Peyer's patch (tissue), 4 donors: Measurements from ENCODE around the gene CDK9.

Source experiments
- POLR2A ChIP-seq, 2 donors: fragments of 450-650 bp; IDR thresholded peaks; one replicate each; pipeline ENCODE4 v1.5.1; 2017; ENCODE audit warnings: antibody characterized with exemption in 2 of 2, mild to moderate bottlenecking in 2 of 2, moderate library complexity in 2 of 2
- TF ChIP-seq, protein P1 (sequence below), 6 experiments: fragments of 450-650 bp in 4 of 6; fragments of 200-600 bp in 2 of 6; sonication (generic) in 1 of 6; IDR thresholded peaks; one replicate each; pipeline ENCODE4 v1.5.1; 2017 to 2019; ENCODE audit warnings: antibody characterized with exemption in 6 of 6, mild to moderate bottlenecking in 3 of 6, moderate library complexity in 1 of 6

DNA sequence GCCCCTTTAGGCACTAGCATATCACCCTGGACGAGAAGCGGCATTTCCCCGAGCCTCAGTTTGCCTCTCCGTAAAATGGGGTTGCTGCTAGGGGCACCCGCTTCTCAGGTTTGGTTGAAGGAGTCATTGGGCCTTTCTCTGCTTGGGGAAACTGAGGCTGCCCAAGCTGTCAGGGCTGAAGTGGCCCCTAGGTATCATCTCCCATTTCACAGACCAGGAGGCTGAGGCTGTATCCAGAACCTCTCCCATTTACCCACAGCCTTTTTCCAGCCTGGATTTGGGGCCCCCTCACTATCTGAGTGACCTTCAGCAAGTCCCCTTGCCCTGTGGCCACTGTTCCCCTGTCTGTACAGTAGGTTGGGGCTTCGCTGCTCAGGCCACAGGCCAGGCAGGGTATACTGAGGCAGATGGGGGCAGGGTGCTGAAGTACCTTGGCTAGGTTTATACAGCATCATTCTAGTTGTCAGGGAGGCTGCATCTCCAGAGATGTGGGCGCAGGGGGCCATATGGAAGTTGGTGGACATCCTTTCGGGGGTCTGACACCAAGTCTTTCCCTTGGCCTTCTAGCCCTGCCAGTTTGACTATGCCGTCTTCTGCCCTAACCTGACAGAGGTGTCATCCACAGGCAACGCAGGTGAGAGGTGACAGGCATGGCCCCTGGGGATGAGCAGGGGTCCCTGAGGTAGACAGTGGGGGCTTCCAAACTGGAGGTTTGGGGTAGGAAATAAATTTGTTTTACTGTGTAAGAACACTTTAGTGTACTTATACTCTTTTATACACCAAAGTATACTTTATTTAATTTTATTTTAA is 24.7 kb downstream of the CDK9 start:
- no peak for TF ChIP-seq POLR2A (IDR thresholded peaks at IDR 0.05)
- TF ChIP-seq, protein P1, sequence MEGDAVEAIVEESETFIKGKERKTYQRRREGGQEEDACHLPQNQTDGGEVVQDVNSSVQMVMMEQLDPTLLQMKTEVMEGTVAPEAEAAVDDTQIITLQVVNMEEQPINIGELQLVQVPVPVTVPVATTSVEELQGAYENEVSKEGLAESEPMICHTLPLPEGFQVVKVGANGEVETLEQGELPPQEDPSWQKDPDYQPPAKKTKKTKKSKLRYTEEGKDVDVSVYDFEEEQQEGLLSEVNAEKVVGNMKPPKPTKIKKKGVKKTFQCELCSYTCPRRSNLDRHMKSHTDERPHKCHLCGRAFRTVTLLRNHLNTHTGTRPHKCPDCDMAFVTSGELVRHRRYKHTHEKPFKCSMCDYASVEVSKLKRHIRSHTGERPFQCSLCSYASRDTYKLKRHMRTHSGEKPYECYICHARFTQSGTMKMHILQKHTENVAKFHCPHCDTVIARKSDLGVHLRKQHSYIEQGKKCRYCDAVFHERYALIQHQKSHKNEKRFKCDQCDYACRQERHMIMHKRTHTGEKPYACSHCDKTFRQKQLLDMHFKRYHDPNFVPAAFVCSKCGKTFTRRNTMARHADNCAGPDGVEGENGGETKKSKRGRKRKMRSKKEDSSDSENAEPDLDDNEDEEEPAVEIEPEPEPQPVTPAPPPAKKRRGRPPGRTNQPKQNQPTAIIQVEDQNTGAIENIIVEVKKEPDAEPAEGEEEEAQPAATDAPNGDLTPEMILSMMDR (IDR thresholded peaks at IDR 0.05) = no peak
